NCI-H526 (cell line): ENCODE measurements around the gene ULK4.
"Not testable (repeated sequence)": the region's sequence is repeated elsewhere in the genome, so short reads cannot be mapped to it uniquely, and the experiment has no call there.

Experiments
- DNase-seq, 2 experiments: peaks; one replicate each; lab custom pipeline; 2025; lab: John Stamatoyannopoulos, UW

ULK4 gene

DNA sequence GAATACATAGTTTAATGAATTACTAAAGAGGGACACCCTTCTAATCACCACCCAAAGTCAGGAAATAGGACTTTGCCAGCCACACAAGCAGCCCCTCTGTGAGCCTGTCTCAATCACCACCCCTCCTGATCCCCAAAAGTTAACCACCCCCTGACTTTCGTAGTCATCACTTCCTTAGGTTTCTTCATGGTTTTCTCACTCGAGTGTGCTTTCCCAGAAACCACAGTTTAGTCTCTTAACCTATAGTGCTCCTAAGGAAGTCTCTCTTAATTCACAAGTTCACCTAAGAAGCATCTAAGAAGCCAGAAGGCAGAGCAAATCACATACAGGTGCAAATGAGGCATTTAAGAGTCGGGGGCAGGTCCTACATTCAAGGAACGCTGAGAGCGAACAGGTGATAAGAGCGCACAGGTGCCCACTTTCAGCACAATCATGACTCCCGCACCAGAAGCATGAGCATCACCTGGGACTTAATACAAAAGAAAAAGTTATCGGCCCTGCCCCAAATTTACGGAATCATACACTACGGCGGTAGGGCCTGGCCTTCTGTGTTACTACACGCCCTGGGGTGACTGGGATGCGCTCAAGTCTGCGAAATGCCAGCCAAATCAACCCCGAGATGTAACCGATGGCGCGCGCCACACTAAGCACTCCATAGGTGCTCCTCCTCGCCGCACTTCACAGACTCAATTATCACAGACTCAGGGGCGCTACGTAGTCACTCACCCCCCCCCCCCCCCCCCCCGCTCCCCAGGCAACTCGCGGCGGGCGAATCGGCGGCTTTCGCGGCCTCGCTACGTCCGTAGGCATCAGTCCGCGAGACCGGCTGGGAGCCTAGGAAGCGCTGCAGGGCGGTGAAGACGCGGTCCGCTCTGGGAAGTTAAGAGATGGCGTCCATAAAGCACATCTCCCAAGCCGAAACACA lies 815 bp downstream of the ULK4 start:
- DNase-seq, result peak; percentile 48 to 63

DNA sequence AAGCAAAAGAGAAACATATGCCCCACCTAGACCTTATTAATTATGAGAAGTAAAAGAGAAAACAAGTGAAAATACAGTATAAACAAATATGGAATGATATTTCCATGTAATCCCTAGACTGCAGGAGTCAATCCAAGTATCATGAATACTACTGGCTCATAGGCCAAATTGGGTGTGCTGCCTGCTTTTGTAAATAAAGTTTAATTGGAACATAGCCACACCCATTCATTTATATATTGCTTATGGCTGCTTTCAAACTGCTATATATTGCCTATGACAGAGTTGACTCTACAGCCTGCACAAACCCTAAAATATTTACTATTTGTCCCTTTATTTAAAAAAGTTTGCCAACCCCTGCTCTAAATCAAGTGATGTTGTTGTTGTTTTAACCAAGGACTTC lies 5.3 kb downstream of the ULK4 start:
- DNase-seq, result no peak

DNA sequence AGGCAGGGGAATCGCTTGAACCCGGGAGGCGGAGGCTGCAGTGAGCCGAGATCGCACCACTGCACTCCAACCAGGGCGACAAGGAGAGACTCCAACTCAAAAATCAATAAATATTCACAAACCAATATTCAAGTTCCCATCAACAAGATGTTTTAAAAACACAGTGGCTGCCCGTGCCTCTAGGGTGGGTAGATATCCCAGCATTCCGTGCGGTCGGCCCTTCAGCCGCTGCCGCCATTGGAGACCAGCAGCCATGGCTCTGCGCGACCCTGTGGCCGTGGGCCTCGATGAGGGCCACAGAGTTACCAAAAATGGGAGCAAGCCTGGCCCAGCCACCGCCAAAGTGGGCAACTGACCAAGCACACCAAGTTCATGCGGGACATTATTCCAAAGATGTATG lies 6.7 kb downstream of the ULK4 start:
- DNase-seq, result no peak

DNA sequence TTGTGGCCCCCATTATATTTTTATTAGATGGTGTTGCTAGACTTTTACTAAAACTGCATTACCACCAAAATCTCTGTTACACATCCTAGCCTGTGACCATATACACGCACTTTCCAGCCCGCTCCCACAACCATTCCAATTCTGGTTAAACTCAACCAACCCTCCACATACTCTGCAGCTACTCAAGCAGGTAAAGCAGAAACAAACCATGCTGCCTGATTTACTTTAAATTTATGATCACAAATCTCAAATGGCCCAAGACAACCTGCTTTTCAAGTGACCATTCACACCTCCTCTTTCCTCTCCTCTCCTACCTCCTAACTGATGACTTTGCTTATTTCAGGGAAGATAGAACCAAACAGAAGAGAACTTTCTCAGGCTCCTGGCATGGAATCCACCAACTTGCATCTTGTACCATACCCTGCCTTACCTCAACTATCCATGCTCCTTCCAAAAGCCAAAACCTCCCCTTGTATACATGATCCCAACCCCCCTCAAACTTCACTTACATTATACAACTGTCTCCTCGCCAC lies 18.5 kb downstream of the ULK4 start:
- DNase-seq, result no peak

DNA sequence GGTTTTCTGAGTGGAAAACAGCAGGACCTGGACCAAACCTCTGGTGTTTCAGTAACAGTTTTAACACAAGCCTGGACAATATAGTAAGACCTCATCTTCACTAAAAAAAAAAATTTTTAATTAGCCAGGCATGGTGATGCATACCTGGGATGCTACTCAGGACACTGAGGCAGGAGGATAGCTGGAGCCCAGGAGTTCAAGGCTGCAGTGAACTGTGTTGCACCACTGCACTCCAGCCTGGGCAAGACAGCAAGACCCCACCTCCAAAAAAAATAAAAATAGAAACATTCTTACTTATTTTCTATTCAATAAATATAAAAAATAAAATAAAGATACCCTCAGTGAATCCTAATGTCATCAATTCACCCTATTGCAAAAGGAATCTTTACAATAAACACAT lies 21.5 kb downstream of the ULK4 start:
- DNase-seq, result no peak

DNA sequence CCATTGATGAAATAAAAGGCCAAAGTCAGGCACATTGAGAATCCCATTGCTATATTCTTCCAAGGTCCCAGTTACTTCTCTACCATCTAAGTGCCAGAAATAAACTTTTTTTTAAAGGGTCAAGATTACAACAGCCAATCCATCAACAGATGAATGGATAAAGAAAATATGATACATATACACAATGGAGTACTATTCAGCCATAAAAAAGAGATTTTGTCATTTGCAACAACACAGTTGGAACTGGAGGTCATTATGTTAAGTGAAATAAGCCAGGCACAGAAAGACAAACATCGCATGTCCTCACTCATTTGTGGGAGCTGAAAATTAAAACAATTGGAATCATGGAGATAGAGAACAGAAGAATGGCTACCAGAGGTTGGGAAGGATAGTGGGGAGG lies 25.5 kb downstream of the ULK4 start:
- DNase-seq, result no peak

DNA sequence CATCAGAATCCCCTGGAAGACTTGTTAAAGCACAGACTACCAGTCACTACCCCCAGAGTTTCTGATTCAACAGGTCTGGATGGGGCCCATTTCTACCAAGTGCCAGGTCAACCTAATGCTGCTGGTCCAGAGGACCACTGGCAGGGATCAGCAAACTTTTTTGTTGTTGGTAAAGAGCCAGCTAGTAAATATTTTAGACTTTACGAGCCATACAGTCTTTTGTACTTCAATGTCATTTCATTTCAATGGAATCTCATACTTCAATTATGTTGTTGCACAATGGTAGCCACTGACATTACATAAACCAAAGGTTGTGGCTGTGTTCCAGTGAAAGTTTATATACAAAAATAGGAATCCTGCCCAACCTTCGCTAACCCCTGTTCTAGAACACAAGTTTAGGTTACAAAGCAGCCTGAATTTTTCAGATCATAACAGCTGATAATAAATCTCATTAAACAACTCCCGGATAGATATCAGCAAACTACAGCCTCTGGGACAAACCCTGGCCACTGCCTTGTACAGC lies 28.7 kb downstream of the ULK4 start:
- DNase-seq, result no peak

DNA sequence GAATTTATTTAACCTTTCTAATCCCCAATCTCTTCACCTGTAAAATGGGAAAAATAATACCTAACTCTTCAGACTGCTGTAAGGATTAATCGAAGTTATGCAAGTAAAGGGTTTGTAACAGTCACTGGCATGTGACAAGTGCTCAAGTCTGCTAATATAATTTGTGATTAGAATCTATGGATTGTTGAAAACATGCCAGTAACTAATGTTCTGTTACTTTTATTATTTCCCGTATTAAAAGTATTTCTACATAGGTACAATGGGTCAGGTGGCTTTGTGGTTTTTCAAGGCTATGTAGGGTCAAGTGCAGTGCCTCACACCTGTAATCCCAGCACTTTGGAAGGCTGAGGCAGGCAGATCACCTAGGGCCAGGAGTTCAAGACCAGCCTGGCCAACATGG lies 29.4 kb downstream of the ULK4 start:
- no peak for DNase-seq

DNA sequence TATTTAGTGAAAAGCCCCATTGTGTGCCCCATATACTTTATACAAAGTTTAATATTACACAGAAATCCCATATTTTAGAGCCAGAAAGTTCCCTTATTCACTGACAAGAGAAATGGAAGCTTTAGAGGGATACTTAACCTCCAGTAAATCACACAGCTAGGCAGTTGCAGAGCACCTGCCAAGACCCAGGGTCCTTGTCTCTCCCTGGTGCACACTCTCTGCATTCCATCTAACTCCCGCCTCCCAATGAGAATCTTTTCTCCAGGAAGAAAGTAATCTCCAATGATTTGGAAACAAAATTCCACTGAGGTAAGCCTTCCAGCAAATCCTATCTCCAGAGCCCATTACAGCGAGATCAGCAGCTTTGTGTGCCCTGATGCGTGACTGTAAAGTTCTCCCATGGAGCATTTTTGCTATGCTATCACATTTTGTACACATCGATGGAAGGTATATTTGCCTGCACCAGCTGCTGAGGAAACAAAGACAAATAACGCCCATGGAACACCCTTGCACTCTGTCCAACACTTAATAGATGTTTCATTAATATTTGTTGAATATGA lies 41.4 kb downstream of the ULK4 start:
- peak; percentile 0 to 40 for DNase-seq

DNA sequence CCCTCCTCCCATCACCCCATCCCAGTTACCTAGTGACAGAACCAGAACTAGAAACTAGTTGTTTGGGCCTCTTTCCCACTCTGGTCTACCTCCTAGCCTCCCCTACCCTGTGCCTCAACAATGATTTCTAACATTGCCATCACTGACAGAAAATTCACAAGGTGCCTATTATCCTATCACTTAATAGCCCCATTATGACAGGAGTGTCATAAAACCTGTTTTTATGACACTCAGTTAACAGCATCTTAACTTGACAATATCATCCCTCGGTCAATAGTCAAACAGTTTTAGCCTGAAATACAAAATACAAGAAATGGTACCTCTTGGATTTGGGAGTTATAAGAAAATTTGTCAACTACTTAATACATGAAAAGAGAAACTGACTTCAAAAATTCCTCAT lies 46.5 kb downstream of the ULK4 start:
- no peak for DNase-seq

DNA sequence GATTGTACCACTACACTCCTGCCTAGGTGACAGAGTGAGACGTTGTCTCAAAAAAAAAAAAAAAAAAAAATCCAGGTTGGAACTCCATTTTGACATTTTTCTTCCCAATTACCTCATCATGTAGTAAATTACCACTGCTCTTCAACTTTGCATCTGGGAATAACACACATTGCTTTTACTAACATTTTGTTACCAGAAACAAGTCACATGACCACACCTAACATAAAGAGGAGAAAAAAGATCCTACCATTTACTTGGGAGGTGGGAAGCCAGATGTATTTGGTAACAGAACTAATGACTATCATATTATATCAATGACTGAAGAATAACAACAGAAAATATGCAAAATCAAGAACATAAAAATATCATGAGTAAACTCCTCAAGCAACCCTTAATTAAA lies 49.6 kb downstream of the ULK4 start:
- no peak for DNase-seq

DNA sequence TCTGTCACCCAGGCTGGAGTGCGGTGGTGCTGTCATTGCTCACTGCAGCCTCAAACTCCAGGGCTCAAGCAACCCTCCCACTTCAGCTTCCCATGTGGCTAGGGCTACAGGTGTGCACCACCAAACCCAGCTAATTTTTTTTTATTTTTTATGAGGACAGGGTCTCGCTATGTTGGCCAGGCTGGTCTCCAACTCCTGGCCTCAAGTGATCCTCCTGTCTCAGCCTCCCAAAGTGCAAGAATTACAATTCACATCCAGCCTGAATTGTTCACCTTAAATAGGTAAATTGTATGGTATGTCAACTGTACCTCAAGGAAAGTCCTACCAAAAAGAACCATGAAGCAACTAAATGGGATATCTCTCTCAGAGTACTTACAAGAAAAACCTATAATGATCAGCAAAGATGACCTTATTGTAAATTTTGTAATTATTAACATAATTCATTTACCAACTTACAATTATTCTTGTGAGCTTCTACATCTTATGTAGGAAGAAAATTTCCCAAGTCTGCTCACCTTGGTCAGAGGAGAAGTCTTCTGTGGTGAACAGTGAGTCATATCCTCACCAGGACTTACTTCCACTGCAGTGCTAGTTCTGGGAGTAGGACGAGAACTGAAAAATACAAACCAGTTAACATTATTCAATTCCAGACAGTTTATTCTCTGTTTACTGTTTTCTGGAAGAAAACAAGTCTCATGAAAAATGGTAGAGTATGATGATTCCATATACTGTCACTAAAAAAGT lies 54.4 kb downstream of the ULK4 start:
- DNase-seq, result no peak

DNA sequence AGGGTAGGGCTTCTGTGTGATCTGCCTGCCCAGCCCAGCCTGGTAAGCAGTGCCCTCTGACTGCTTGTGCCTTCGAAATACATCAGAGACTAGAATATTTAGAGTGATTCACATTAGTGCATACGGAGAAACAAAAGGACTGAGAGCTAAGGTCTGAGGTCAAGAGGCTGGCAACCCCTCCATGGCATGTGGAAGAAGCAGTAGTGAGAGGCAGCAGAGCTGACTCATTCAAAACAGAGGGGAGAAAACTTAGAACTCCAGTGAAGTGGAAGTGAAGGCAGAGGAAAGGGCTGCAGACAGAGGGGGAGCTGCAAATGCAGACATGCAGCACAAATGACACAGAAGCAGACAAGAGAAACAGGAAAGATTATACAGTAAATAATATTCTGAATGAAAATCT lies 61.6 kb downstream of the ULK4 start:
- no peak for DNase-seq

DNA sequence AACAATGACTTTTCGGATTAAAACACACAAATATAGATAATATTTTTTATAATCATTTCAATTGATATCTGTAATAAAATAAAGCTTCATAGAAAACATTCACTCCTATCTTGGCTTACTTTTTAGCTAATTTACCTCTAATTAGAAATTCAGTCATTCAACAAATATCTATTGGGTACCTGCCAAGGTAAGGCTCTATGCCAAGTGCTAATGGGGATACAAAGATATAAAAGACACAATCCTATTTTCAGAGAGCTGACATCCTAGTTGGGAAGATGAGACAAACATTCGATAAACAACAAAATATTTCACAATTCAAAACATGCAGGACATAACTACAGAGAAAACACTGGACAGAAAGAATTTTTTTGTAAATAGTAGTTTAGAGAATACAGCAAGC lies 63.3 kb downstream of the ULK4 start:
- no peak for DNase-seq

DNA sequence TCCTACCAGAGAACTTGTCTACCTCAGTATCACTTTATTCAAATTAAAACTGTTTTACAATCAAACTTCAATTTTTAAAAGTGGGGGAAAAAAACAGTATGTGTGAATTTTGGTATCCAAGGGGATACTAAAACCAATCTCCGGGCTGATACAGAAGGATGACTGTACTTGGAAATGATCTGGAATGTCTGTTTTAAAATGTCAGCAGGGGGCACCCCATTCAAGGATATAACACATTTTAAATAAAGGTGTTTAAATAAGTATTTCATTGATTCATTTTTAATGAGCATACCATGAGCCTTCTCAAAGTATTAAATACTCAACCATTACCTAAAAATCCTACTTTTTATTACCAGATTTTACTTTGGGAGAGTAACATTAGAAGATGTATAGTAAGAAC lies 67.9 kb downstream of the ULK4 start:
- peak; percentile 20 to 56 for DNase-seq

DNA sequence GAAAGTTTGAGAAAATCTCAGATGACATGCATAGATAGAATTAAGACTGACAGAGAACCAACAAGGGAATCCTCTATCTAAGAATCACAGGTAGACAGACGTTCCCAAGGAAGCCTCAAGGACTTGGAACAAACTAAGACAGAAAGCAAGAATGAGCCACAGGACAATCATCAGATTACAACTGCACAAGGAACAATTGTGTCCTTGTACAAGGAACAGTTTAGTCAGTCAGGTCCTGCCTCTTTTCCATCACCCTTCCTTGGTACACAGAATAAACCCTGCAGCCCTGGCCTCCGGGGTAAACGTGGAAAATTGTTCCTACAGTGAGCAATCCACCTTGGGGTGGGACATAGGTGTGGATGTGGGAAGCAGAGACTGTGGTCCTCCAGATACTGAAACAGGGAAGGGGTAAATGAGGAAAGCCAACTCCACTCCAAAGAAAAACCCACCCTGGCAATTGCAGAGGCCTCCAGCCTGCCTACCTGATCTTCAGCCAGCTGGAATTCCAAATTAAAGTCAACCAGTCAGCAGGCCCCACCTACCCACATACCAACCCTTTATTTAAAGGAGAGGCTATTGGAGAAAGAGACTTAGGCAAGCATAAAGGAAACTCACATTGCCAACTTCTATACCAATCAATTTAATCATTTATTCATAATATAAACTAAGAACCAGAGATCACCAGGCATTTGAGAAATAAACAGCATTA lies 73.4 kb downstream of the ULK4 start:
- DNase-seq, result peak in 1 of 2 experiments; percentile 4

DNA sequence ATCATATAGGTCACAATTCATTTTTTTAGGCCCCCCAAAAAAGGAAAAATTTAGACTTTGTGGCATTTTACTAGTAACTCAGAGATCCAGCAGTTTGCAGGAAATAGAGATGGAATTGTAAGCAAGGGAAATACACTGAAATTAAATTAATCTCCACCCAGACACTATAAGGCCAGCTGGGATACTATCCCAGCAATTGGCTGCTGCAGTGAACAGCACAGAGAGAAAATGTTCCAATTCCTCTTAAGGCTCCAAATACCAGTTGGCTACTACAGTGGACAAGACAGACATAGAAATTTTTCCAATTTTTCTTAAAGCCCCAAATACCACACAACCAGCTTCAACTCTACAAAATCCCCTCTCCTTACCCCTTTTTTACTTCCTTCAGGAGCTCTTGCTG lies 78.9 kb downstream of the ULK4 start:
- DNase-seq, result no peak

DNA sequence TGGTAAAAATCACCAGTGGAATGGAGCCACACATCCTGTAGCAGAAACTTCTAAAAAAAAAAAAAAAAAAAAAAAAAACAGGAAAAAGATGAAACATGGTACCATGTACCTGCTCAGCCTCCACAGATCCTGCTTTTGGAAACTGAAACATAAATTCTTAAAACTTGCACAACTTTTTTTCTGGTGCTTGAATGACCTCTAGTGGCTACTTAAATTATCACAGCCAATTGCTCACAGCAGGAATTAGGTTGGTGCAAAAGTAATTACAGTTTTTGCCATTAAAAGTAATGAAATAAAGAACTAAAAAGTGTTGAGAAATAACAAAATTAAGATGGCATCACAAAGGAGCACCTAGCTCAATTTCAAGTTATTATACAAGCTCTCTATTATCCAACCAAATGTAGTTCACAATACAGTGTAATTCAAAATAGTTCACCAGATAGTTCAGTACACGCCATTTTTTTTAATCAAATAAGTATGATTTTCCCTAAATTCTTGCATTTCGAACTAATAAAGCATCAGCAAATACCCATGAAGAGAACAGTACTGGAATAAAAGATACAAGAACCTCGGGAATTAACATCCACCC lies 80.6 kb downstream of the ULK4 start:
- peak; percentile 38 to 48 for DNase-seq

DNA sequence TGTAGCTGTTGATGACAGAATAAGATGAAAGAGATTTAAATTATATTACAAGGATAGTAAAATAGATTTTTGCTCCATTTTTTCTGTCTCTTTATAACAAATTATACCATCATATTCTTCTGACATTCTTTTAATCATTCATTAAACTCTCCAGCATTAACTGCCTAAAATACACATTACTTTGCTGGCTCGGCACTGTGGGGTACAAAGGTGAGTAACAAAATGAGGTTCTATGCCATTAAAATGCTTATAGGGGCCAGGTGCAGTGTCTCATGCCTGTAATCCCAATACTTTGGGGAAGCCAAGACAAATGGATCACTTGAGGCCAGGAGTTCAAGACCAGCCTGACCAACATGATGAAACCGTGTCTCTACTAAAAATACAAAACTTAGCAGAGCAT lies 81.5 kb downstream of the ULK4 start:
- no peak for DNase-seq

DNA sequence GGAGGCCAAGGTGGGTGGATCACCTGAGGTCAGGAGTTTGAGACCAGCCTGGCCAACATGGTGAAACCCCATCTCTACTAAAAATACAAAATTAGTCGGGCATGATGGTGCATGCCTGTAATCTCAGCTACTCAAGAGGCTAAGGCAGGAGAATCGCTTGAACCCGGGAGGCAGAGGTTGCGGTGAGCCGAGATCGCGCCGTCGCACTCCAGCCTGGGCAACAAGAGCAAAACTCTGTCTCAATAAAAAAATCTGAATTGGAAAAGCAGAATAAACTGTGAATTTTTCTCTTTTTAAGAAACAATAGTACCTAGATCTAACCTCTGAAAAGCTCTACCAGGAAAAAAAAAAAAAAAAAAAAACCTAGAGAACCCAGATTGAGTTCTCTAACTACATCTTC lies 84.2 kb downstream of the ULK4 start:
- not testable (repeated sequence) for DNase-seq

DNA sequence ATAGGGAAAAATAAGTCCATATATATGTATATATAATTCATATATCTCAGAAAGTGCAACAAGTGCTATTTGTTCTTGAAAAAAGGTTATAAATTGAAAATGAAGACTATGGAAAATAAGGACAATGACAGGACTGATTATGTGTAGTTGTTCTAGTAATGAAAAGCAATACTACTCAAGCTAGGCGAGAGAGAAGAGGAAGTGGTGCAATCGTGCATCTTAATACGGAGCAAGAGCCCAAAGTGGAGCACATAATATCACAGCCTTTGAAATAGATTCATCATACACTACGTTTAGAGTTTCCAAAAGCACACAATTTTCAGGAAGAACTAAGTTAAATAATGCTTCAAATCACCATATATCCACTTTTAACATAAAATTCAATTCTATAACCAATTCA lies 87.9 kb downstream of the ULK4 start:
- DNase-seq, result no peak

DNA sequence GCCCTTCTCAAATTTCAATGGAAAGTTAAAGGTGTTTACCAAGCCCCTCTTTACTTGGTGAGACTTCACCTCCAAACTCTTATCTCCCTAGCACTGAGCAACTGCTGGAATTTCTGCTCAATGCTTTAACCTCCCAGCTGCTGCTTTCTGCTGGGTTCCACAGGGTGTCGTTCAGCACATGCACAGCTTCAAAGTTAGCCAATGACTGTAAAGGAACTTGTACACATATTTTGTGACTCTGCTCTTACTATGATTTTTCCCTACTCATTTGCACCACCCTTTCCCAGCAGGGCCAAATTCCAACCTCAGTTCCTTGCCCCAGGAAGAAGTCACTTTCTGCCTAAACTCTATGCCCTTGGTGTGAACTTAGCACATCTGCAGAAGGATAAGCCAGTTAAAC lies 89.7 kb downstream of the ULK4 start:
- DNase-seq, result no peak
